MM.1S (cell line): Measurements from ENCODE around the gene STX16.

ENCODE experiments used
- CTCF ChIP-seq: fragments of 300-600 bp; sonication (generic); IDR thresholded peaks from 2 replicates; pipeline ENCODE4 v1.5.1; 2016; ENCODE audit warnings: antibody characterized with exemption, low read length, mixed read lengths
- EZH2 ChIP-seq: fragments of 300-600 bp; sonication (generic); optimal IDR thresholded peaks from 2 replicates; pipeline ENCODE3; 2017; ENCODE audit warnings: low read depth, mild to moderate bottlenecking, antibody characterized with exemption, low read length, mixed read lengths

- no peak for TF ChIP-seq CTCF
- TF ChIP-seq EZH2 = no peak
Measured at GRCh38 chr20:58660855-58661597, 9.9 kb downstream of the STX16 start.
